K562 (cell line): Measurements from ENCODE around the gene ADGRB2. TPM values are rescaled to one million over a fixed set of nuclear protein-coding genes. Genes with fewer than 3 reads are reported as not detected.

Experiments used
- ATAC-seq: fragments of 200-7000 bp; cut with Tn5 transposase; 3 replicates; pipeline ENCODE4 v1.9.1; 2020; ENCODE audit warnings: moderate library complexity
- BruUV-seq: library from RNA; stranded (reverse); fragments of 400-500 nt; replicated peaks from 2 replicates; lab custom pipeline; 2021; lab: Mats Ljungman, UMichigan
- CTCF ChIA-PET: fragments of 300-600 bp; formaldehyde crosslinking; extraction: SDS; loops from one replicate; lab custom pipeline; 2021; ENCODE audit warnings: low intra/inter-chr PET ratio; lab: Yijun Ruan, JAX
- POLR2A ChIA-PET: fragments of 300-600, 350-650 bp; sonication (Branson Sonifier 250); formaldehyde crosslinking; extraction: SDS; loops from one replicate; lab custom pipeline; 2021; ENCODE audit warnings: antibody characterized with exemption, inconsistent platforms; lab: Yijun Ruan, JAX
- DNase-seq, 4 experiments: peaks; one replicate each; pipeline versions ENCODE4 v3.0.0 to v3.0.0-alpha.2; 2011 to 2018; ENCODE audit warnings: low spot score in 3 of 4, mixed read lengths in 3 of 4; ENCODE audit errors: extremely low read depth in 1 of 4
- FAIRE-seq: peaks from 2 replicates; lab custom pipeline; 2011; peaks lifted over from hg19 to GRCh38; lab: Jason Lieb, UNC
- H2AFZ ChIP-seq: 2 replicates; pipeline ENCODE4 v1.6.0; 2011; ENCODE audit warnings: low read depth, low read length, control low read depth, inconsistent platforms
- H3K27ac ChIP-seq: fragments of 200-600 bp; 3 replicates; pipeline ENCODE4 v1.8.0; 2011; ENCODE audit warnings: low read depth, mild to moderate bottlenecking, control low read depth, inconsistent platforms, low read length, moderate library complexity, mixed read lengths; ENCODE audit errors: extremely low read depth
- H3K27me3 ChIP-seq, 2 experiments: fragments of 300-600 bp in 1 of 2; 2 replicates in 1 of 2; 3 replicates in 1 of 2; pipeline versions ENCODE4 v1.6.0 to v1.8.0; 2011; ENCODE audit warnings: inconsistent platforms in 2 of 2, low read length in 2 of 2, mild to moderate bottlenecking in 1 of 2, mixed read lengths in 1 of 2, moderate library complexity in 1 of 2; ENCODE audit not compliant: control insufficient read depth in 2 of 2, insufficient read depth in 2 of 2
- H3K36me3 ChIP-seq: fragments of 300-600 bp; 3 replicates; pipeline ENCODE4 v1.8.0; 2011; ENCODE audit warnings: mild to moderate bottlenecking, low read length, inconsistent platforms; ENCODE audit not compliant: control insufficient read depth, insufficient read depth
- H3K4me1 ChIP-seq, 2 experiments: fragments of 200-600 bp in 1 of 2; replicated peaks in 1 of 2; 2 replicates in 1 of 2; 3 replicates in 1 of 2; pipeline versions ENCODE4 v1.5.1 to v1.8.0; 2011; ENCODE audit warnings: inconsistent platforms in 2 of 2, low read length in 2 of 2, mild to moderate bottlenecking in 1 of 2, mixed read lengths in 1 of 2, moderate library complexity in 1 of 2; ENCODE audit not compliant: control insufficient read depth in 2 of 2, insufficient read depth in 2 of 2
- H3K4me2 ChIP-seq: 2 replicates; pipeline ENCODE4 v1.6.1; 2011; ENCODE audit warnings: low read length, control low read depth, inconsistent platforms, mixed read lengths; ENCODE audit not compliant: insufficient read depth
- H3K4me3 ChIP-seq: fragments of 200-600 bp; sonication (generic), shearing (Covaris generic); 2 replicates; pipeline ENCODE4 v1.5.1; 2016; ENCODE audit warnings: control low read depth, inconsistent platforms
- H3K79me2 ChIP-seq: fragments of 200-600 bp; 3 replicates; pipeline ENCODE4 v1.8.0; 2011; ENCODE audit warnings: low read length, inconsistent platforms; ENCODE audit not compliant: control insufficient read depth, insufficient read depth
- H3K9ac ChIP-seq, 2 experiments: 2 replicates each; pipeline versions ENCODE4 v1.6.0 to v1.6.1; 2011; ENCODE audit warnings: low read depth in 2 of 2, low read length in 2 of 2, control low read depth in 1 of 2, inconsistent platforms in 1 of 2, mild to moderate bottlenecking in 1 of 2, mixed read lengths in 1 of 2; ENCODE audit not compliant: insufficient read depth in 1 of 2
- H3K9me1 ChIP-seq: one replicate; pipeline ENCODE4 v1.6.0; 2011; ENCODE audit warnings: inconsistent platforms, mild to moderate bottlenecking, low read length, moderate library complexity; ENCODE audit not compliant: control insufficient read depth, insufficient read depth
- H3K9me3 ChIP-seq: replicated peaks from 2 replicates; pipeline ENCODE4 v1.5.1; 2011; ENCODE audit warnings: low read depth, low read length, inconsistent platforms; ENCODE audit not compliant: control insufficient read depth, insufficient read depth
- H4K20me1 ChIP-seq: replicated peaks from 2 replicates; pipeline ENCODE4 v1.6.1; 2011; ENCODE audit warnings: low read length, inconsistent platforms, mixed read lengths; ENCODE audit not compliant: control insufficient read depth, insufficient read depth
- ADNP ChIP-seq: fragments of 200-800 bp; sonication (Bioruptor generic); IDR thresholded peaks from 2 replicates; pipeline ENCODE4 v1.6.1; 2016; ENCODE audit warnings: missing genetic modification characterization, missing compliant biosample characterization
- BMI1 ChIP-seq: fragments of 150-350 bp; IDR thresholded peaks from 2 replicates; pipeline ENCODE4 v1.6.1; 2014; ENCODE audit warnings: low read length
- CBX1 ChIP-seq: sonication (generic); IDR thresholded peaks from 2 replicates; pipeline ENCODE4 v1.6.1; 2016; ENCODE audit warnings: antibody characterized with exemption, low read depth, mild to moderate bottlenecking
- CSDE1 ChIP-seq, 2 experiments: fragments of 450-650 bp; IDR thresholded peaks; 2 replicates each; pipeline ENCODE4 v1.6.1; 2016; ENCODE audit warnings: mild to moderate bottlenecking in 1 of 2
- CTBP1 ChIP-seq: fragments of 450-650 bp; IDR thresholded peaks from 2 replicates; pipeline ENCODE4 v1.6.1; 2016; ENCODE audit warnings: borderline replicate concordance
- ELF2 ChIP-seq: fragments of 250-450 bp; sonication (Bioruptor Pico); IDR thresholded peaks from 2 replicates; pipeline ENCODE4 v1.5.0; 2021; ENCODE audit warnings: mild to moderate bottlenecking
- GTF2F1 ChIP-seq: IDR thresholded peaks from 2 replicates; pipeline ENCODE4 v1.6.1; 2011; ENCODE audit warnings: low read depth, low read length, improper control_type of control experiment
- LEF1 ChIP-seq: fragments of 450-650 bp; IDR thresholded peaks from 2 replicates; pipeline ENCODE4 v1.6.1; 2016; ENCODE audit warnings: mild to moderate bottlenecking
- PKNOX1 ChIP-seq: fragments of 450-650 bp; IDR thresholded peaks from 2 replicates; pipeline ENCODE4 v1.6.1; 2016
- RFX1 ChIP-seq: fragments of 450-650 bp; IDR thresholded peaks from 2 replicates; pipeline ENCODE4 v1.6.1; 2016; ENCODE audit warnings: mild to moderate bottlenecking, moderate library complexity
- ZFP36 ChIP-seq: fragments of 150-350 bp; IDR thresholded peaks from 2 replicates; pipeline ENCODE4 v1.6.1; 2018; ENCODE audit warnings: low read length, low read depth; ENCODE audit not compliant: partially characterized antibody
- ZKSCAN3 ChIP-seq: fragments of 250-450 bp; sonication (Bioruptor Pico); IDR thresholded peaks from 2 replicates; pipeline ENCODE4 v1.4.0; 2020
- ZNF280B ChIP-seq: fragments of 250-450 bp; sonication (Bioruptor Pico); IDR thresholded peaks from 2 replicates; pipeline ENCODE4 v1.5.1; 2021; ENCODE audit warnings: mild to moderate bottlenecking
- ZNF324 ChIP-seq: fragments of 250-450 bp; sonication (Bioruptor Pico); IDR thresholded peaks from 2 replicates; pipeline ENCODE4 v1.4.0; 2020; ENCODE audit warnings: mild to moderate bottlenecking
- WGBS: fragments of 100-300 bp; shearing (Covaris generic); methylation state at CpG from one replicate; pipeline ENCODE4 v1.1.6; 2016; ENCODE audit warnings: low coverage, mixed read lengths; ENCODE audit not compliant: insufficient coverage; ENCODE audit errors: missing lambda C conversion rate; 5-methylcytosine and 5-hydroxymethylcytosine counted together
- in situ Hi-C: fragments of 300-500 bp; cut with MboI; formaldehyde crosslinking; loops from 4 replicates; pipeline ENCODE4 v1.15.0; 2018; ENCODE audit warnings: inconsistent platforms, mixed read lengths
- intact Hi-C: fragments of 100-400 bp; cut with micrococcal nuclease; formaldehyde crosslinking; loops from 2 replicates; pipeline ENCODE4 v1.14.2; 2022
- polyA plus RNA-seq, 8 experiments: library from polyadenylated mRNA; depleted of rRNA in 4 of 8; stranded (reverse) in 5 of 8; unstranded in 3 of 8; fragments of >200 nt; fragmentation: Nextera tagmentation in 2 of 8; fragmentation: Illumina TruSeq in 1 of 8; extraction: Ambion mirVana in 2 of 8; extraction: Trizol in 1 of 8; gene quantifications; 2 replicates each; pipeline versions ENCODE4 v1.2.1 to v1.2.3, GENCODE V29; 2011 to 2014; ENCODE audit warnings: inconsistent platforms in 1 of 8, missing spikeins in 1 of 8
- total RNA-seq, 7 experiments: library from RNA; depleted of rRNA in 6 of 7; stranded (reverse); fragments of >200 nt in 6 of 7; fragmentation: Illumina TruSeq in 2 of 7; extraction: Trizol in 2 of 7; gene quantifications; 2 replicates each; pipeline versions ENCODE4 v1.2.1 to v1.2.3, GENCODE V29; 2011 to 2021; ENCODE audit warnings: low replicate concordance in 1 of 7
- TF ChIP-seq, protein P1 (sequence below): fragments of 250-450 bp; sonication (Bioruptor Pico); IDR thresholded peaks from 2 replicates; pipeline ENCODE4 v1.6.1; 2021; ENCODE audit warnings: mild to moderate bottlenecking
- TF ChIP-seq, protein P2 (sequence below): conservative IDR thresholded peaks from 2 replicates; pipeline ENCODE4 v1.6.1; 2011; ENCODE audit warnings: low read depth, mild to moderate bottlenecking, low read length; ENCODE audit not compliant: control insufficient read depth
- TF ChIP-seq, protein P3 (sequence below): sonication (generic); formaldehyde crosslinking; IDR thresholded peaks from 2 replicates; pipeline ENCODE4 v1.8.0; 2022; ENCODE audit warnings: missing genetic modification reagents, mild to moderate bottlenecking, moderate library complexity, borderline replicate concordance

Gene ADGRB2
- total and polyA plus RNA-seq, 9 of the 15 experiments (the other 6 are each of a cell fraction or from before 2014, with no cell fraction given): 0.04 to 0.23 (median 0.20) TPM; not detected in 2

DNA sequence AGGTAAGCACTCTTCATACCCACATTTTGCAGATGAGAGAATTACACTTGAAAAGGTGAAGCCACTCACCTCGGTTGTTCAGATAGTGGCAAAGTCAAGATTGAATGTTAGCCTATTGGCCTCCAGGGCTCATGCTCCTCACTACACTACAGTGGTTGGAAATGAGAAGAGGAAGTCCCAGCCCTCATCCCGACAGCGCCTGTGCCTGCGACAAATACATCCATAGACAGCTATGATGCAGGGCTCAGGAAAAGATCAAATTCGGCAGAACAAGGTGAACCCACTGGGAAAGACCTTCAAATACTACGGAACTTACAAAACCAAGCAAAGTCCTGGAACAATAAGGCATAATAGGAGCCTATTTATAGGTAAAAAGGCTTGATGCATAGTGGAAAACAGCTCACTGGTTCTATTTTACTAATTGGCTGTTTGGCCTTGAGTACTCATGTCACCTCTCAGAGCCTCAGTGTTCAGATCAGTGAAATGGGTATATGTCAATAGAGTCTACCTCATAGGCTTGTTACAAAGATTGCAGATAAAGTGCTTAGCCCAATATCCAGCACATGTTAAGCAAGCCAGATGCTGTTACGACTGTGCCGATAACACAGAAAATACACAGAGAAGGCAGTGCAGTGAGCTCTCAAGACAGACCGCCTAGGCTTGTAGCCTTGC is 48.2 kb upstream of the ADGRB2 start (continued):
- peak; percentile 98 for TF ChIP-seq ADNP
- TF ChIP-seq CBX1: peak; percentile 84; the same call in 1 of the 2 replicates
- TF ChIP-seq ZFP36: no peak
- TF ChIP-seq, protein P1, sequence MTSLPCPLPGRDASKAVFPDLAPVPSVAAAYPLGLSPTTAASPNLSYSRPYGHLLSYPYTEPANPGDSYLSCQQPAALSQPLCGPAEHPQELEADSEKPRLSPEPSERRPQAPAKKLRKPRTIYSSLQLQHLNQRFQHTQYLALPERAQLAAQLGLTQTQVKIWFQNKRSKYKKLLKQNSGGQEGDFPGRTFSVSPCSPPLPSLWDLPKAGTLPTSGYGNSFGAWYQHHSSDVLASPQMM: no peak
- TF ChIP-seq ZKSCAN3: no peak
- TF ChIP-seq GTF2F1: no peak

DNA sequence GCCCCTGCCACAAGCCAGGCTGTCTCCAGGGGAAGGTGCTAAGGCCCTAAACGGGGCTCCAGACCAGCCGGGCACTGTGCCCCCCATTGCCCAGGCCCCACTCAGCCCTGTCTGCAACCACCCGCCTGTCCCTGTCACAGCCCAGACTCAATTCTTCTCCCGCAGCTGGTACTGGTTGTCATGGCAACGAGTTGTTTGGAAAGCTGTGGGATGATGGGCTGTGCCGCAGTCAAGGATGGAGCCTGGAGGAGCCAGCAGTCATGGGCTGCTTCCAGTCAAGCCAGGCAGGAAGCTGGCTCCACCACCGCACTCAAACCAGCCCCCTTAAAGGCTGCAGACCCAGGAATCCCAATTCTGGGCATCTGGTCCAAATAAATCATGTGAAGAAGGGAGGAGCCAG is 47.5 kb upstream of the ADGRB2 start:
- Histone ChIP-seq H3K4me1 (peaks cover 11 to 24% of the 10 kb centered on the region in 2 experiments; a peak in 4 of 5 replicates), H3K4me2 (no peak overlapping the region), H3K27me3 (no peaks in the 10 kb centered on the region), H3K9me3 (no peaks in the 10 kb centered on the region), H3K9ac (peak overlapping the region in 1 of 2 experiments; percentile 57; a peak in 1 of 4 replicates), H3K36me3 (no peaks in the 10 kb centered on the region), H3K27ac (no peak overlapping the region), H2AFZ (no peak overlapping the region), H3K79me2 (no peaks in the 10 kb centered on the region), H3K4me3 (no peak overlapping the region), H4K20me1 (no peaks in the 10 kb centered on the region), H3K9me1 (no peaks in the 10 kb centered on the region)
- FAIRE-seq (no peak), DNase-seq (peak in 3 of 4 experiments; percentile 12 to 67 (median 63)), ATAC-seq (no peak)
- CTCF ChIA-PET: no interaction called here
- in situ Hi-C loops: no loop called here
- POLR2A ChIA-PET: interaction anchor here (0.6 to 1.2 kb wide), 7 partner anchors 11 to 291 kb away, joined by 3 to 7 read pairs (median 5); no protein-coding TSS in a partner anchor
- BruUV-seq: no TSS peak
- intact Hi-C loops: loop anchor here (10.0 kb wide), 1 partner anchor 253 kb away; no protein-coding TSS in a partner anchor
- WGBS: 25% methylated on average over 7 of the region's 7 CpGs
- TF ChIP-seq CSDE1 (IDR thresholded peaks at IDR 0.05) (peak in 1 of 2 experiments; percentile 68; a peak in 2 of 4 replicates), ELF2 (no peak), PKNOX1 (peak; percentile 18; the same call in 1 of the 2 replicates), ZNF280B (CRISPR knock-in tag) (no peak), BMI1 (peak; percentile 60; the same call in 1 of the 2 replicates), ZNF324 (no peak), LEF1 (no peak), CTBP1 (peak; percentile 37; the same call in 1 of the 2 replicates), RFX1 (peak; percentile 96)
- TF ChIP-seq, protein P2, sequence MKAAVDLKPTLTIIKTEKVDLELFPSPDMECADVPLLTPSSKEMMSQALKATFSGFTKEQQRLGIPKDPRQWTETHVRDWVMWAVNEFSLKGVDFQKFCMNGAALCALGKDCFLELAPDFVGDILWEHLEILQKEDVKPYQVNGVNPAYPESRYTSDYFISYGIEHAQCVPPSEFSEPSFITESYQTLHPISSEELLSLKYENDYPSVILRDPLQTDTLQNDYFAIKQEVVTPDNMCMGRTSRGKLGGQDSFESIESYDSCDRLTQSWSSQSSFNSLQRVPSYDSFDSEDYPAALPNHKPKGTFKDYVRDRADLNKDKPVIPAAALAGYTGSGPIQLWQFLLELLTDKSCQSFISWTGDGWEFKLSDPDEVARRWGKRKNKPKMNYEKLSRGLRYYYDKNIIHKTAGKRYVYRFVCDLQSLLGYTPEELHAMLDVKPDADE: no peak
- TF ChIP-seq, protein P3, sequence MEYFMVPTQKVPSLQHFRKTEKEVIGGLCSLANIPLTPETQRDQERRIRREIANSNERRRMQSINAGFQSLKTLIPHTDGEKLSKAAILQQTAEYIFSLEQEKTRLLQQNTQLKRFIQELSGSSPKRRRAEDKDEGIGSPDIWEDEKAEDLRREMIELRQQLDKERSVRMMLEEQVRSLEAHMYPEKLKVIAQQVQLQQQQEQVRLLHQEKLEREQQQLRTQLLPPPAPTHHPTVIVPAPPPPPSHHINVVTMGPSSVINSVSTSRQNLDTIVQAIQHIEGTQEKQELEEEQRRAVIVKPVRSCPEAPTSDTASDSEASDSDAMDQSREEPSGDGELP (CRISPR knock-in tag): peak; percentile 18; the same call in 1 of the 2 replicates
